Stimulated activated CD8-positive, alpha-beta memory T cell treated with anti-CD3 and anti-CD28 coated beads, Interleukin-15, amount 100 ng/mL, for 48 hours (primary cell): ENCODE results near the gene OR51B5.
"Not testable (repeated sequence)": the region's sequence is repeated elsewhere in the genome, so short reads cannot be mapped to it uniquely, and the experiment has no call there.

ENCODE experiments used
- DNase-seq, 2 donors: peaks; one replicate each; pipeline ENCODE4 v3.0.0-alpha.2; 2020; ENCODE audit warnings: low read depth in 2 of 2

The OR51B5 gene

DNA sequence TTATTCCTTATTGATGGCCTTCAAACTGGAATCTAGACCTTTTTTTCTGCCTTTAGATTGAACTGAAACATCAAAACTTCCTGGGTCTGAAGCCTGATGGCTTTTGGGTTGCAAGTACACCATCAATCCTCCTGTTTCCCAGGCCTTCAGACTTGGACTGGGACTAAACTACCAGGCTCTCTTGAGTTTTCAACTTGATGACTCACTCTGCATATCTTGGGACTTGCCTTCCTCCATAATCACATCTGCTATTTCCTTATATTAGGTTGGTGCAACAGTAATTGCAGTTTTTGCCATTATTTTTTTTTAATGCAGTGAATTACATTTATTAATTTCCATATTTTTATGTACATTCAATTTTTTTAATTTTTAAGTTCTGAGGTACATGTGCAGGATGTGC lies 7.0 kb downstream of the OR51B5 start:
- DNase-seq: no peak

- no peak for DNase-seq
Measured at GRCh38 chr11:5335170-5335569, 8.2 kb downstream of the OR51B5 start.

DNA sequence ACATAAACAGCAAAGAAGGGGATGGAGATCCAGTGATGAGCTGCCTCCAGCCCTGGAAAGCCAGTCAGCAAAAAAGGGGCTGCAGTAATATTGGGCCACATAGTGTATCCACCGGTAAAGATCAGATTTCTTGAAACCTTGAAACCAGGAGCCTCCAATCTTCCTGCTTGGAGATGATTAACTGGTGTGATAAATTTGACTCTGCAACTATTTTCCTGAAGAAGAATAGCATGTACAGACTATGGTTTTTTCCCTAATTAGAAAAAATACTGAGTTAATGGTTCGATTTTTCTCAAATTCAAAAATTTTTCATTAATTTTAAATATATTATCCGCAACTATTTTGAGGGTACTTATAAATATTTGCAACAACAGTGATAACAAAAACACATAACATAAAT lies 19.1 kb downstream of the OR51B5 start, which contains the start of gene OR51B2:
TSS of gene OR51B2 (minus strand) at position 101 of the 400 bp plus-strand sequence. CDS start at position 101, 0 bp downstream.
- DNase-seq: no peak

- DNase-seq: no peak
Measured at GRCh38 chr11:5317292-5317691, 26.0 kb downstream of the OR51B5 start.

DNA sequence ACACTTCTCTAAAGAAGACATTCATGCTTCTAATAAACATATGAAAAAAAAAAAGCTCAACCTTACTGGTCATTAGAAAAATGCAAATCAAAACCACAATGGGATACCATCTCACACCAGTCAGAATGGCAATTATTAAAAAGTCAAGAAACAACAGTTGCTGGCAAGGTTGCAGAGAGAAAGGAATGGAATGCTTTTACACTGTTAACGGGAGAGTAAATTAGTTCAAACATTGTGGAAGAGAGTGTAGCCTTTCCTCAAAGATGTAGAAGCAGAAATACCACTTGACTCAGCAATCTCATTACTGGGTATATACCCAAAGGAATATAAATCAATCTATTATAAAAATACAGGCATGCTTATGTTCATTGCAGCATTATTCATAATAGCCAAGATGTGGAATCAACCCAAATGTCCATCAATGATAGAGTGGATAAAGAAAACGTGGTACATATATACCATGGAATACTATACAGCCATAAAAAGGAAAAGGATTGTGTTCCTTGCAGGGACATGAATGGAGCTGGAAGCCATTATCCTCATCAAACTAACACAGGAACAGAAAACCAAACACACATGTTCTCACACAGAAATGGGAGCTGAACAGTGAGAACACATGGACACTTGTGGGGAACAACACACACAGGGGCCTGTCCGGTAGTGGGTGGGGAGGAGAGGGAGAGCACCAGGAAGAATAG lies 29.8 kb downstream of the OR51B5 start:
- not testable (repeated sequence) for DNase-seq

DNA sequence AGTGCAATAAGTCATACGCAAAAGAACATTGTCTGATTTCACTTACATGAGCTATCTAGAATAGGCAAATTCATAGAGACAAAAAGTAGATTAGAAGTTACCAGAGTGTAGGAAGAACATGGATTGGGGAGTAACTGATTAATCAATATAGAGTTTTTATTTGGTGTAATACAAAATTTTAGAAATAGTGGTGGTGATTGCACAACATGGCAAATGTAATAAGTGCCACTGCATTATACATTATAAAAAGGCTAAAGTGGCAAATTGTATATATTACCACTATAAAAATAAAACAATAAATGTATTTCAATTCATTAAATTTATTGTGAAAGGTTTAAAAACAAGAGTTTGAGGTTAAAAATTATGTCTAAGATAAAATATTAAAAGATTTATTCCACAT lies 32.9 kb downstream of the OR51B5 start:
- no peak for DNase-seq

GRCh38 chr11:5307256-5308019 lies 35.9 kb downstream of the OR51B5 start:
- DNase-seq: no peak

DNA sequence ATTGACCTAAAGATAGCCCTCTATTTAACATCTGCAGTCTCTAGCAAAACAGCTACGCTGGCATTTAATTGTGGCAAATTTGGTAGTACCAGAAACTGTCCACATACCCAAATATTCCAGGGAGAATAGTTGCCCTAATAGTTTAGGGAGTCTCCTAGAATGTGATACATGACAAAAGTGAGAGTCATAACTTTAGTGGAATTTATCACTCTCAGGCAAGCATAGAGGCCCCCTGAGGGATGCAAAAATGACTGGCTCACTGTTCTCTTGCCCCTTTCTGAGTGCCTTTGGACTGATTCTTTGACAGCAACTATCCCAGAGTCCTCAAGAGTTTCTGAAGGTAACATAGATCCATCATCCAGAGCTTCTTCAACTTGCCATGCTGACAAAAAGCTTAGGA lies 39.3 kb downstream of the OR51B5 start:
- DNase-seq: no peak

DNA sequence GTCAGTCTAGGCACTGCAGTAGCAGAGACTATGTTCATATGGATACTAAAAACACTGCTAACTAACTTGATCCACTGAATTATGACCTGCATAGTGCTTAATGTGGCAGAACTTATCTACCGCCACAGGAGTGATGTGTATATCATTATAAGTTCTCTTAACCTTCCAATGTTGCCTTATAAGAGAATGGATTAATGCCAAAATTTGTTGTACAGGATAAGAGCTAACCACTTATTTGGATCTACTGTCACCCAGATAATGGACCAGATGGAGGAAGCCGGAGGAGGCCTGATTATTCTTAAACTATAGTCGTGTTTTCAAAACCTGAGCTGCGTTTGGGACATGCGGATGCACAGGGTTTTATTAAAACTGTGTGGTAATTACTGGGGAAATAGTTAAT lies 39.7 kb downstream of the OR51B5 start:
- no peak for DNase-seq

DNA sequence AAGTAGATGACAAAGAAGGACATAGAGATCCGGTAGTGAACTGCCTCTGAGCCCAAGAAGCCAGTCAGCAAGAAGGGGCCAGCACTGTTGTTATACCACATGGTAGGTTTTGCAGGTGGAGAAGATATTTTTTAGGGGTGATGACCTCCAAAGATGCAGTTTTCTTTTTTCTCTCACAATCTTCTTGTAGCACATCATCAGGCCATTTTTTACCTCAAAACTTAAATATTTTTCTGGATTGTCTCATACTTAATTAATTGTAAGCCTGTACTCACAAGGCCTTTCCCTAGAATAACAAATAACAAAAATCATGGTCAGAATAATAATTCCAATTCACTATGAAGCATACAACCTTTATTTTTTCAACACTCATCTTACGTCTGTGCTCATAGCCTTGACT lies 41.5 kb downstream of the OR51B5 start, which contains the start of gene OR51B4:
TSS of gene OR51B4 (minus strand) at position 101 of the 400 bp plus-strand sequence. CDS start at position 101, 0 bp downstream.
- no peak for DNase-seq

- no peak for DNase-seq
Measured at GRCh38 chr11:5300251-5300650, 43.1 kb downstream of the OR51B5 start.

GRCh38 chr11:5298451-5298850 lies 44.9 kb downstream of the OR51B5 start:
- DNase-seq: no peak

- DNase-seq: no peak
Measured at GRCh38 chr11:5297721-5298323, 45.5 kb downstream of the OR51B5 start.

DNA sequence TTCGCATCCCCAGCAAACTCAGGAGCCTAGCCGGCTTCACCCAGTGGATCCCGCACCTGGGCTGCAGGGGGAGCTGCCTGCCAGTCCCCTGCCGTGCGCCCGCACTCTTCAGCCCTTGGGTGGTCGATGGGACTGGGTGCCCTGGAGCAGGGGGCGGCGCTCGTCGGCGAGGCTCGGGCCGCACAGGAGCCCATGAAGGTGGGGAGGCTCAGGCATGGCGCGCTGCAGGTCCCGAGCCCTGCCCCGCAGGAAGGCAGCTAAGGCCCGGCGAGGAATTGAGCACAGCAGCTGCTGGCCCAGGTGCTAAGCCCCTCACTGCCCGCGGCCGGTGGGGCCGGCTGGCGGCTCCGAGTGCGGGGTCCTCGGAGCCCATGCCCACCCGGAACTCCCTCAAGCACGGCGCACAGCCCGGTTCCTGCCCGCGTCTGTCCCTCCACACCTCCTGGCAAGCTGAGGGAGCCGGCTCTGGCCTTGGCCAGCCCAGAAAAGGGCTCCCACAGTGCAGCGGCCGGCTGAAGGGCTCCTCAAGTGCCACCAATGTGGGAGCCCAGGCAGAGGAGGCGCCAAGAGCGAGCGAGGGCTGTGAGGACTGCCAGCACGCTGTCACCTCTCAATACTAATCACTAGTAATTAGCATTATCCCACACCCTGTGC lies 48.9 kb downstream of the OR51B5 start:
- DNase-seq: not testable (repeated sequence)

GRCh38 chr11:5293028-5293427 lies 50.3 kb downstream of the OR51B5 start:
- no peak for DNase-seq
